HepG2 (cell line): ENCODE data around the gene DENND4B. TPM values are rescaled to one million over a fixed set of nuclear protein-coding genes. Genes with fewer than 3 reads are reported as not detected.
A peak's percentile ranks its signal among the peaks of the same experiment; 100 is the strongest.

Experiments used
- ATAC-seq: fragments of 200-7000 bp; cut with Tn5 transposase; 3 replicates; pipeline ENCODE4 v1.9.1; 2020; ENCODE audit warnings: mild to moderate bottlenecking, moderate library complexity
- BruUV-seq: library from RNA; stranded (reverse); fragments of 400-500 nt; replicated peaks from 2 replicates; lab custom pipeline; 2021; lab: Mats Ljungman, UMichigan
- CTCF ChIA-PET: fragments of 300-600 bp; formaldehyde crosslinking; extraction: SDS; loops from one replicate; lab custom pipeline; 2021; ENCODE audit warnings: low total read pairs, inconsistent platforms, low intra/inter-chr PET ratio; lab: Yijun Ruan, JAX
- POLR2A ChIA-PET: fragments of 350-600 bp; sonication (Branson Sonifier 250); formaldehyde crosslinking; loops from one replicate; lab custom pipeline; 2020; ENCODE audit warnings: antibody characterized with exemption, inconsistent platforms; lab: Yijun Ruan, JAX
- DNase-seq: peaks from one replicate; pipeline ENCODE4 v3.0.0-alpha.2; 2015; ENCODE audit warnings: low spot score
- FAIRE-seq: peaks from 3 replicates; lab custom pipeline; 2011; peaks lifted over from hg19 to GRCh38; lab: Jason Lieb, UNC
- H2AFZ ChIP-seq: one replicate; pipeline ENCODE4 v1.6.1; 2011; ENCODE audit warnings: low read length, inconsistent platforms
- H3K27ac ChIP-seq: fragments of 300-600 bp; 3 replicates; pipeline ENCODE4 v1.8.0; 2011; ENCODE audit warnings: mixed run types, mild to moderate bottlenecking, mixed read lengths, low read length, inconsistent platforms; ENCODE audit not compliant: insufficient read depth; ENCODE audit errors: extremely low read length
- H3K27me3 ChIP-seq, 2 experiments: fragments of 200-600 bp in 1 of 2; 2 replicates in 1 of 2; 3 replicates in 1 of 2; pipeline versions ENCODE4 v1.6.0 to v1.8.0; 2011; ENCODE audit warnings: low read length in 2 of 2, mild to moderate bottlenecking in 2 of 2, moderate library complexity in 2 of 2, inconsistent platforms in 1 of 2; ENCODE audit not compliant: insufficient read depth in 2 of 2, control insufficient read depth in 1 of 2
- H3K36me3 ChIP-seq, 2 experiments: fragments of 200-600 bp in 1 of 2; replicated peaks in 1 of 2; 2 replicates in 1 of 2; 3 replicates in 1 of 2; pipeline versions ENCODE4 v1.5.1 to v1.8.0; 2011; ENCODE audit warnings: low read length in 2 of 2, inconsistent platforms in 1 of 2; ENCODE audit not compliant: insufficient read depth in 2 of 2, control insufficient read depth in 1 of 2
- H3K4me1 ChIP-seq: 2 replicates; pipeline ENCODE4 v1.5.1; 2012; ENCODE audit warnings: low read length, inconsistent platforms; ENCODE audit not compliant: insufficient read depth
- H3K4me2 ChIP-seq: 2 replicates; pipeline ENCODE4 v1.6.0; 2011; ENCODE audit warnings: low read depth, low read length, inconsistent platforms
- H3K4me3 ChIP-seq, 3 experiments: fragments of 200-600 bp in 1 of 3; sonication (generic), shearing (Covaris generic) in 1 of 3; replicated peaks in 1 of 3; 2 replicates each; pipeline ENCODE4 v1.5.1; 2011 to 2016; ENCODE audit warnings: low read length in 3 of 3, inconsistent platforms in 2 of 3, low read depth in 2 of 3, mild to moderate bottlenecking in 2 of 3, control low read depth in 1 of 3, mixed read lengths in 1 of 3; ENCODE audit not compliant: insufficient read depth in 1 of 3
- H3K79me2 ChIP-seq: one replicate; pipeline ENCODE4 v1.6.1; 2011; ENCODE audit warnings: low read length, inconsistent platforms; ENCODE audit not compliant: insufficient read depth
- H3K9ac ChIP-seq: 2 replicates; pipeline ENCODE4 v1.6.0; 2011; ENCODE audit warnings: mild to moderate bottlenecking, low read depth, low read length, inconsistent platforms; ENCODE audit not compliant: insufficient read depth
- H3K9me3 ChIP-seq: 2 replicates; pipeline ENCODE4 v1.5.1; 2012; ENCODE audit warnings: mild to moderate bottlenecking, low read length
- H4K20me1 ChIP-seq: 2 replicates; pipeline ENCODE4 v1.6.0; 2011; ENCODE audit warnings: inconsistent platforms, mild to moderate bottlenecking, low read length, moderate library complexity; ENCODE audit not compliant: insufficient read depth
- BRCA1 ChIP-seq: sonication (generic); formaldehyde crosslinking; IDR thresholded peaks from 2 replicates; pipeline ENCODE4 v1.4.0; 2020; ENCODE audit warnings: missing genetic modification reagents
- GATA4 ChIP-seq: sonication (generic); IDR thresholded peaks from 2 replicates; pipeline ENCODE4 v1.6.1; 2016; ENCODE audit warnings: antibody characterized with exemption, low read depth, borderline replicate concordance
- GATAD2A ChIP-seq: IDR thresholded peaks from 2 replicates; pipeline ENCODE4 v1.6.1; 2016
- KDM3A ChIP-seq: IDR thresholded peaks from 2 replicates; pipeline ENCODE4 v1.6.1; 2018; ENCODE audit warnings: low read depth, missing compliant biosample characterization
- MTF2 ChIP-seq: sonication (generic); formaldehyde crosslinking; IDR thresholded peaks from 2 replicates; pipeline ENCODE4 v1.5.0; 2020; ENCODE audit warnings: missing genetic modification reagents, borderline replicate concordance
- MYC ChIP-seq: sonication (generic); formaldehyde crosslinking; IDR thresholded peaks from 2 replicates; pipeline ENCODE4 v1.9.0; 2021; ENCODE audit warnings: missing genetic modification reagents, borderline replicate concordance
- RORA ChIP-seq: sonication (generic); formaldehyde crosslinking; IDR thresholded peaks from 2 replicates; pipeline ENCODE4 v1.5.0; 2020; ENCODE audit warnings: mild to moderate bottlenecking, missing genetic modification reagents, moderate library complexity
- SP5 ChIP-seq: IDR thresholded peaks from 2 replicates; pipeline ENCODE4 v1.6.1; 2016; ENCODE audit warnings: low read depth, borderline replicate concordance
- TMF1 ChIP-seq: sonication (generic); formaldehyde crosslinking; IDR thresholded peaks from 2 replicates; pipeline ENCODE4 v1.8.1; 2022; ENCODE audit warnings: low read depth, missing genetic modification reagents
- TOE1 ChIP-seq: sonication (generic); formaldehyde crosslinking; IDR thresholded peaks from 2 replicates; pipeline ENCODE4 v1.4.0; 2020; ENCODE audit warnings: mild to moderate bottlenecking, missing genetic modification reagents
- ZNF550 ChIP-seq: sonication (generic); formaldehyde crosslinking; IDR thresholded peaks from 2 replicates; pipeline ENCODE4 v1.4.0; 2020; ENCODE audit warnings: mild to moderate bottlenecking, missing genetic modification reagents, borderline replicate concordance
- ZNF558 ChIP-seq: sonication (generic); formaldehyde crosslinking; IDR thresholded peaks from 2 replicates; pipeline ENCODE4 v1.9.0; 2022; ENCODE audit warnings: mild to moderate bottlenecking, missing genetic modification reagents, borderline replicate concordance
- ZNF746 ChIP-seq: sonication (generic); formaldehyde crosslinking; IDR thresholded peaks from 2 replicates; pipeline ENCODE4 v1.8.0; 2022; ENCODE audit warnings: mild to moderate bottlenecking, missing genetic modification reagents
- ZNF776 ChIP-seq: sonication (generic); formaldehyde crosslinking; IDR thresholded peaks from 2 replicates; pipeline ENCODE4 v1.4.0; 2020; ENCODE audit warnings: mild to moderate bottlenecking, missing genetic modification reagents
- WGBS: methylation state at CpG from one replicate; pipeline ENCODE4 v1.1.6; 2017; ENCODE audit warnings: low lambda C conversion rate; 5-methylcytosine and 5-hydroxymethylcytosine counted together
- in situ Hi-C: cut with HindIII; loops from 2 replicates; pipeline ENCODE4 v1.10.0; 2017; ENCODE audit warnings: low pct_unique_long_range_greater_than_20kb; ENCODE audit not compliant: extremely low pct_ligation_motif_present
- intact Hi-C: fragments of 100-400 bp; cut with micrococcal nuclease; formaldehyde crosslinking; loops from one replicate; pipeline ENCODE4 v1.10.0; 2022; ENCODE audit not compliant: unreplicated experiment
- polyA plus RNA-seq, 8 experiments: library from polyadenylated mRNA; depleted of rRNA in 3 of 8; stranded (reverse) in 7 of 8; unstranded in 1 of 8; fragments of >200 nt; fragmentation: Illumina TruSeq in 4 of 8; extraction: Trizol in 4 of 8; gene quantifications; 2 replicates each; pipeline versions ENCODE4 v1.2.1 to v1.2.3, GENCODE V29; 2011 to 2016; ENCODE audit warnings: low read depth in 4 of 8, missing spikeins in 1 of 8, mixed read lengths in 1 of 8; ENCODE audit not compliant: insufficient read depth in 1 of 8
- total RNA-seq, 5 experiments: library from RNA; depleted of rRNA; stranded (reverse); fragments of >200 nt; fragmentation: Illumina TruSeq; extraction: Trizol; gene quantifications; 2 replicates each; pipeline ENCODE4 v1.2.3, GENCODE V29; 2016; ENCODE audit warnings: low read depth in 1 of 5
- TF ChIP-seq, protein P1 (sequence below): IDR thresholded peaks from 2 replicates; pipeline ENCODE4 v1.6.1; 2016; ENCODE audit warnings: missing biosample characterization, missing genetic modification reagents, low read depth
- TF ChIP-seq, protein P2 (sequence below): sonication (generic); formaldehyde crosslinking; IDR thresholded peaks from 2 replicates; pipeline ENCODE4 v1.5.1; 2020; ENCODE audit warnings: mild to moderate bottlenecking, missing genetic modification reagents, borderline replicate concordance
- TF ChIP-seq, protein P3 (sequence below): sonication (generic); formaldehyde crosslinking; IDR thresholded peaks from 2 replicates; pipeline ENCODE4 v1.4.0; 2020; ENCODE audit warnings: missing genetic modification reagents; ENCODE audit errors: not compliant biosample characterization
- TF ChIP-seq, protein P4 (sequence below): sonication (generic); formaldehyde crosslinking; IDR thresholded peaks from 2 replicates; pipeline ENCODE4 v1.4.0; 2020; ENCODE audit warnings: low read depth, missing genetic modification reagents

Gene DENND4B
- total and polyA plus RNA-seq, 2 of the 13 experiments (the other 11 are each of a cell fraction or from before 2014, with no cell fraction given) = 15.1 to 20.3 TPM

DNA sequence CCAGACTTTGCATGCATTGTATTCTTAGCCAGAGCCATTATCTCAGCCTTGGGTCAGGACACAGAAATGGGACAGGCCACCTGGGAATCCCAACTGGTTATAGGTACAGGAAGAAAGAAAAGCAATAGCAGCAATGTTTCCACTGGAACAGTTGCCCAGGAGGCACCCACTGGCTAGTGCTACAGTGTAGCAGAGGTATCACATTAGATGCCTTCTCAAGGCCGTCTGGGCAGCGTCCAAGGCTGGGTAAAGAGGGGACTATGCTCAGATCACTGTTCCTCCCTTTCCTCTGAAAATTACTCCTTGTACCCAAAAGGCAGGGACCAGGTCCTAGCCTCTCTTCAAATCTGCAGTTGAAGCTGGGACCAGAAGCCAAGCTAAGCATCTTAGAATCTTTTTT lies 23.8 kb upstream of the DENND4B start (continued):
- no peak for TF ChIP-seq ZNF550 (CRISPR knock-in tag)
- TF ChIP-seq ZNF776 (CRISPR knock-in tag) = no peak
- TF ChIP-seq, protein P1, sequence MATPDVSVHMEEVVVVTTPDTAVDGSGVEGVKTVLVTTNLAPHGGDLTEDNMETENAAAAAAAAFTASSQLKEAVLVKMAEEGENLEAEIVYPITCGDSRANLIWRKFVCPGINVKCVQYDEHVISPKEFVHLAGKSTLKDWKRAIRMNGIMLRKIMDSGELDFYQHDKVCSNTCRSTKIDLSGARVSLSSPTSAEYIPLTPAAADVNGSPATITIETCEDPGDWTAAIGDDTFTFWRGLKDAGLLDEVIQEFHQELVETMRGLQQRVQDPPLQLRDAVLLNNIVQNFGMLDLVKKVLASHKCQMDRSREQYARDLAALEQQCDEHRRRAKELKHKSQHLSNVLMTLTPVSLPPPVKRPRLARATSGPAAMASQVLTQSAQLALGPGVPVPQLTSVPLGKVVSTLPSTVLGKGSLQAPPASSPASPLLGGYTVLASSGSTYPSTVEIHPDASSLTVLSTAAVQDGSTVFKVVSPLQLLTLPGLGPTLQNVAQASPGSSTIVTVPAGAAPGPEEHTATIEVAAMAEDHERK (CRISPR knock-in tag) = no peak
- no peak for TF ChIP-seq SP5 (CRISPR knock-in tag)
- TF ChIP-seq ZNF746 = no peak
- no peak for TF ChIP-seq MYC
- no peak for TF ChIP-seq KDM3A (CRISPR knock-in tag)
- TF ChIP-seq ZNF558 = no peak
- TF ChIP-seq, all 625 proteins: peak for 0

DNA sequence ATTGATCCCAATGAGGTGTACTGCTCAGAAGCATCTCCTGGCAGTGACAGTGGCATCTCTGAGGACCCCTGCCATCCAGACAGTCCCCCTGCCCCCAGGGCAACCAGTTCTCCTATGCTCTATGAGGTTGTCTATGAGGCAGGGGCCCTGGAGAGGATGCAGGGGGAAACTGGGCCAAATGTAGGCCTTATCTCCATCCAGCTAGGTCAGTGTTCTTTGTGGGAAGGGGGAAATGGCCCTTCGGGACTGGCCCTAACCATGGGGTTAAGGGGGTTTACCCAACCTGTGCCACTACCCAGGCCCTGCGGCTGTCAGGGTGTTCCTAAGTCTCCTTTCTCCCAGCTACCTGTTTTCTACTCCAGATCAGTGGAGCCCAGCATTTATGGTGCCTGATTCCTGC lies 22.5 kb upstream of the DENND4B start:
- DNase-seq (no peak), FAIRE-seq (no peak), ATAC-seq (no peak)
- Histone ChIP-seq H2AFZ (no peak overlapping the region), H3K4me3 (peak overlapping the region in 2 of 3 experiments; percentile 72 to 82; a peak in 2 of 6 replicates), H3K9ac (peak overlapping the region; percentile 75; the same call in 1 of the 2 replicates), H3K4me2 (peak overlapping the region; percentile 98), H3K9me3 (no peaks in the 10 kb centered on the region), H4K20me1 (no peaks in the 10 kb centered on the region), H3K4me1 (peaks cover 29% of the 10 kb centered on the region), H3K36me3 (peaks cover 0 to 6% of the 10 kb centered on the region in 2 experiments; a peak in 3 of 5 replicates), H3K79me2 (peaks cover 3% of the 10 kb centered on the region), H3K27ac (no peak overlapping the region), H3K27me3 (no peaks in the 10 kb centered on the region)
- intact Hi-C loops = loop anchor here (5.0 kb wide), 1 partner anchor 172 kb away; no protein-coding TSS in a partner anchor
- no TSS peak for BruUV-seq
- ChIA-PET POLR2A (interaction anchor here (4.3 to 10.0 kb wide), 2 partner anchors 8 to 19 kb away, joined by 92 to 209 read pairs; partner anchors contain the start of genes JTB, RAB13 and RPS27), CTCF (no interaction called here)
- in situ Hi-C loops = no loop called here
- 94% methylated on average over 2 of the region's 2 CpGs for WGBS
- TF ChIP-seq, protein P2, sequence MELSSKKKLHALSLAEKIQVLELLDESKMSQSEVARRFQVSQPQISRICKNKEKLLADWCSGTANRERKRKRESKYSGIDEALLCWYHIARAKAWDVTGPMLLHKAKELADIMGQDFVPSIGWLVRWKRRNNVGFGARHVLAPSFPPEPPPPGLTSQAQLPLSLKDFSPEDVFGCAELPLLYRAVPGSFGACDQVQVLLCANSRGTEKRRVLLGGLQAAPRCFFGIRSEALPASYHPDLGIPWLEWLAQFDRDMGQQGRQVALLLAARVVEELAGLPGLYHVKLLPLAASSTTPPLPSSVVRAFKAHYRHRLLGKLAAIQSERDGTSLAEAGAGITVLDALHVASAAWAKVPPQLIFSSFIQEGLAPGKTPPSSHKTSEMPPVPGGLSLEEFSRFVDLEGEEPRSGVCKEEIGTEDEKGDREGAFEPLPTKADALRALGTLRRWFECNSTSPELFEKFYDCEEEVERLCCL (CRISPR knock-in tag) = no peak
- TF ChIP-seq MTF2 (CRISPR knock-in tag) = no peak
- no peak for TF ChIP-seq TMF1 (CRISPR knock-in tag)
- TF ChIP-seq BRCA1 = no peak
- TF ChIP-seq, protein P3, sequence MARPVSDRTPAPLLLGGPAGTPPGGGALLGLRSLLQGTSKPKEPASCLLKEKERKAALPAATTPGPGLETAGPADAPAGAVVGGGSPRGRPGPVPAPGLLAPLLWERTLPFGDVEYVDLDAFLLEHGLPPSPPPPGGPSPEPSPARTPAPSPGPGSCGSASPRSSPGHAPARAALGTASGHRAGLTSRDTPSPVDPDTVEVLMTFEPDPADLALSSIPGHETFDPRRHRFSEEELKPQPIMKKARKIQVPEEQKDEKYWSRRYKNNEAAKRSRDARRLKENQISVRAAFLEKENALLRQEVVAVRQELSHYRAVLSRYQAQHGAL (CRISPR knock-in tag) = no peak
- TF ChIP-seq GATAD2A (CRISPR knock-in tag) = no peak
- no peak for TF ChIP-seq RORA
- TF ChIP-seq TOE1 (CRISPR knock-in tag) = no peak
- TF ChIP-seq, protein P4, sequence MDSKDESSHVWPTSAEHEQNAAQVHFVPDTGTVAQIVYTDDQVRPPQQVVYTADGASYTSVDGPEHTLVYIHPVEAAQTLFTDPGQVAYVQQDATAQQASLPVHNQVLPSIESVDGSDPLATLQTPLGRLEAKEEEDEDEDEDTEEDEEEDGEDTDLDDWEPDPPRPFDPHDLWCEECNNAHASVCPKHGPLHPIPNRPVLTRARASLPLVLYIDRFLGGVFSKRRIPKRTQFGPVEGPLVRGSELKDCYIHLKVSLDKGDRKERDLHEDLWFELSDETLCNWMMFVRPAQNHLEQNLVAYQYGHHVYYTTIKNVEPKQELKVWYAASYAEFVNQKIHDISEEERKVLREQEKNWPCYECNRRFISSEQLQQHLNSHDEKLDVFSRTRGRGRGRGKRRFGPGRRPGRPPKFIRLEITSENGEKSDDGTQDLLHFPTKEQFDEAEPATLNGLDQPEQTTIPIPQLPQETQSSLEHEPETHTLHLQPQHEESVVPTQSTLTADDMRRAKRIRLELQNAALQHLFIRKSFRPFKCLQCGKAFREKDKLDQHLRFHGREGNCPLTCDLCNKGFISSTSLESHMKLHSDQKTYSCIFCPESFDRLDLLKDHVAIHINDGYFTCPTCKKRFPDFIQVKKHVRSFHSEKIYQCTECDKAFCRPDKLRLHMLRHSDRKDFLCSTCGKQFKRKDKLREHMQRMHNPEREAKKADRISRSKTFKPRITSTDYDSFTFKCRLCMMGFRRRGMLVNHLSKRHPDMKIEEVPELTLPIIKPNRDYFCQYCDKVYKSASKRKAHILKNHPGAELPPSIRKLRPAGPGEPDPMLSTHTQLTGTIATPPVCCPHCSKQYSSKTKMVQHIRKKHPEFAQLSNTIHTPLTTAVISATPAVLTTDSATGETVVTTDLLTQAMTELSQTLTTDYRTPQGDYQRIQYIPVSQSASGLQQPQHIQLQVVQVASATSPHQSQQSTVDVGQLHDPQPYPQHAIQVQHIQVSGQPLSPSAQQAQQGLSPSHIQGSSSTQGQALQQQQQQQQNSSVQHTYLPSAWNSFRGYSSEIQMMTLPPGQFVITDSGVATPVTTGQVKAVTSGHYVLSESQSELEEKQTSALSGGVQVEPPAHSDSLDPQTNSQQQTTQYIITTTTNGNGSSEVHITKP = no peak
- TF ChIP-seq GATA4 = no peak
